ENCODE measurements around the gene INTS11.

GRCh38 chr1:1311107-1312104 lies 13.1 kb downstream of the INTS11 start:
- TF ChIP-seq GABPA (IDR thresholded peaks at IDR 0.05 in 1 of 2, conservative IDR thresholded peaks at IDR 0.05 in 1 of 2) (no peak), ZBTB33 (IDR thresholded peaks at IDR 0.05) (no peak), CTCF (IDR thresholded peaks at IDR 0.05; ENCODE audit: low read depth, low read length, missing input control) (no peak), MAX (IDR thresholded peaks at IDR 0.05) (no peak), REST (IDR thresholded peaks at IDR 0.05) (no peak), TAF1 (conservative IDR thresholded peaks at IDR 0.05) (no peak), EGR1 (IDR thresholded peaks at IDR 0.05; ENCODE audit: low read depth in 2 of 2) (no peak), RAD21 (IDR thresholded peaks at IDR 0.05) (no peak), YY1 (IDR thresholded peaks at IDR 0.05) (no peak), ATF3 (IDR thresholded peaks at IDR 0.05) (no peak), FOXA1 (IDR thresholded peaks at IDR 0.05) (no peak), RXRA (IDR thresholded peaks at IDR 0.05) (no peak), HNF4G (IDR thresholded peaks at IDR 0.05) (no peak), HNF4A (conservative IDR thresholded peaks at IDR 0.05) (no peak)

All from liver (tissue), 3 donors.